ENCODE data around the gene DNAI2. TPM values are rescaled to one million over a fixed set of nuclear protein-coding genes. Genes with fewer than 3 reads are reported as not detected.

The DNAI2 gene
- polyA plus RNA-seq, 1 of the 3 experiments (the other 2 are of a cell fraction): not detected

DNA sequence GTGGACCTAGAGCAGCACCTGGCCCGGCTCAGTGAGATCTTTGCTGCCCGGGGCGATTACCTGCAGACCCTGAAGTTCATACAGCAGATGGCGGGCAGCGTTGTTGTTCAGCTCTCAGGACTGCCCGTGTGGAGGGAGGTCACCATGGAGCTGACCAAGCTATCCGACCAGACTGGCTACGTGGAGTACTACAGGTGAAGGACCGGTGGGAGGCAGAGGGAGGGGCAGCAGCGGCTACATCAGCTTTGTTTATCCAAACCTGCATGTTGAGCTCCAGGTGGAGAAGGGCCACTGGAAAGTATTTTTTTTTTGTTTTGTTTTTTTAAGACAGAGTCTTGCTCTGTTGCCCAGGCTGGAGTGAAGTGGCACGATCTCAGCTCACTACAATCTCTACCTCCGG, 36.7 kb upstream of the DNAI2 start:
- H3K4me2 ChIP-seq: no peak overlapping the region
- no peaks in the 10 kb centered on the region for H4K20me1 ChIP-seq (ENCODE audit: insufficient read depth)
- no peak overlapping the region for H3K9ac ChIP-seq
- TF ChIP-seq TCF12 (IDR thresholded peaks at IDR 0.05) (no peak), YY1 (IDR thresholded peaks at IDR 0.05; ENCODE audit: low read depth) (no peak), ELF1 (IDR thresholded peaks at IDR 0.05) (no peak), RXRA (IDR thresholded peaks at IDR 0.05; ENCODE audit: borderline replicate concordance, low read depth) (no peak), GATA2 (CRISPR knock-in tag; IDR thresholded peaks at IDR 0.05) (no peak), NRF1 (IDR thresholded peaks at IDR 0.05; ENCODE audit: low read depth, low read length) (no peak), TAF1 (IDR thresholded peaks at IDR 0.05; ENCODE audit: borderline replicate concordance, low read depth, low read length) (no peak), MEF2A (IDR thresholded peaks at IDR 0.05; ENCODE audit: borderline replicate concordance, low read depth) (no peak), JUND (IDR thresholded peaks at IDR 0.05) (no peak), FOSL2 (IDR thresholded peaks at IDR 0.05; ENCODE audit: borderline replicate concordance, low read depth) (no peak), RAD21 (IDR thresholded peaks at IDR 0.05; ENCODE audit: low read length) (no peak), EP300 (IDR thresholded peaks at IDR 0.05; ENCODE audit: borderline replicate concordance in 1 of 2, low read depth in 1 of 2, low read length in 1 of 2) (no peak), TEAD4 (IDR thresholded peaks at IDR 0.05; ENCODE audit: borderline replicate concordance, insufficient read depth) (no peak), RFX5 (IDR thresholded peaks at IDR 0.05; ENCODE audit: low read length) (no peak), SIN3A (IDR thresholded peaks at IDR 0.05; ENCODE audit: borderline replicate concordance, low read depth, low read length) (no peak), SMC3 (IDR thresholded peaks at IDR 0.05; ENCODE audit: low read depth, low read length) (no peak), RCOR1 (IDR thresholded peaks at IDR 0.05; ENCODE audit: low read length) (no peak)
- TF ChIP-seq, protein P1, sequence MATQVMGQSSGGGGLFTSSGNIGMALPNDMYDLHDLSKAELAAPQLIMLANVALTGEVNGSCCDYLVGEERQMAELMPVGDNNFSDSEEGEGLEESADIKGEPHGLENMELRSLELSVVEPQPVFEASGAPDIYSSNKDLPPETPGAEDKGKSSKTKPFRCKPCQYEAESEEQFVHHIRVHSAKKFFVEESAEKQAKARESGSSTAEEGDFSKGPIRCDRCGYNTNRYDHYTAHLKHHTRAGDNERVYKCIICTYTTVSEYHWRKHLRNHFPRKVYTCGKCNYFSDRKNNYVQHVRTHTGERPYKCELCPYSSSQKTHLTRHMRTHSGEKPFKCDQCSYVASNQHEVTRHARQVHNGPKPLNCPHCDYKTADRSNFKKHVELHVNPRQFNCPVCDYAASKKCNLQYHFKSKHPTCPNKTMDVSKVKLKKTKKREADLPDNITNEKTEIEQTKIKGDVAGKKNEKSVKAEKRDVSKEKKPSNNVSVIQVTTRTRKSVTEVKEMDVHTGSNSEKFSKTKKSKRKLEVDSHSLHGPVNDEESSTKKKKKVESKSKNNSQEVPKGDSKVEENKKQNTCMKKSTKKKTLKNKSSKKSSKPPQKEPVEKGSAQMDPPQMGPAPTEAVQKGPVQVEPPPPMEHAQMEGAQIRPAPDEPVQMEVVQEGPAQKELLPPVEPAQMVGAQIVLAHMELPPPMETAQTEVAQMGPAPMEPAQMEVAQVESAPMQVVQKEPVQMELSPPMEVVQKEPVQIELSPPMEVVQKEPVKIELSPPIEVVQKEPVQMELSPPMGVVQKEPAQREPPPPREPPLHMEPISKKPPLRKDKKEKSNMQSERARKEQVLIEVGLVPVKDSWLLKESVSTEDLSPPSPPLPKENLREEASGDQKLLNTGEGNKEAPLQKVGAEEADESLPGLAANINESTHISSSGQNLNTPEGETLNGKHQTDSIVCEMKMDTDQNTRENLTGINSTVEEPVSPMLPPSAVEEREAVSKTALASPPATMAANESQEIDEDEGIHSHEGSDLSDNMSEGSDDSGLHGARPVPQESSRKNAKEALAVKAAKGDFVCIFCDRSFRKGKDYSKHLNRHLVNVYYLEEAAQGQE (IDR thresholded peaks at IDR 0.05; ENCODE audit: low read depth, low read length): no peak
- TF ChIP-seq, protein P2, sequence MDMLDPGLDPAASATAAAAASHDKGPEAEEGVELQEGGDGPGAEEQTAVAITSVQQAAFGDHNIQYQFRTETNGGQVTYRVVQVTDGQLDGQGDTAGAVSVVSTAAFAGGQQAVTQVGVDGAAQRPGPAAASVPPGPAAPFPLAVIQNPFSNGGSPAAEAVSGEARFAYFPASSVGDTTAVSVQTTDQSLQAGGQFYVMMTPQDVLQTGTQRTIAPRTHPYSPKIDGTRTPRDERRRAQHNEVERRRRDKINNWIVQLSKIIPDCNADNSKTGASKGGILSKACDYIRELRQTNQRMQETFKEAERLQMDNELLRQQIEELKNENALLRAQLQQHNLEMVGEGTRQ (IDR thresholded peaks at IDR 0.05; ENCODE audit: borderline replicate concordance, low read depth, low read length): no peak
- TF ChIP-seq, protein P3, sequence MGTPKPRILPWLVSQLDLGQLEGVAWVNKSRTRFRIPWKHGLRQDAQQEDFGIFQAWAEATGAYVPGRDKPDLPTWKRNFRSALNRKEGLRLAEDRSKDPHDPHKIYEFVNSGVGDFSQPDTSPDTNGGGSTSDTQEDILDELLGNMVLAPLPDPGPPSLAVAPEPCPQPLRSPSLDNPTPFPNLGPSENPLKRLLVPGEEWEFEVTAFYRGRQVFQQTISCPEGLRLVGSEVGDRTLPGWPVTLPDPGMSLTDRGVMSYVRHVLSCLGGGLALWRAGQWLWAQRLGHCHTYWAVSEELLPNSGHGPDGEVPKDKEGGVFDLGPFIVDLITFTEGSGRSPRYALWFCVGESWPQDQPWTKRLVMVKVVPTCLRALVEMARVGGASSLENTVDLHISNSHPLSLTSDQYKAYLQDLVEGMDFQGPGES (IDR thresholded peaks at IDR 0.05; ENCODE audit: low read depth, low read length): no peak
- ChIA-PET POLR2A (no interaction called here), CTCF (interaction anchor here (0.9 to 1.7 kb wide), 3 partner anchors 19 to 221 kb away, joined by 3 to 4 read pairs (median 3); no protein-coding TSS in a partner anchor)
- no peaks in the 10 kb centered on the region for H3K36me3 ChIP-seq (replicated peaks in 1 of 2; ENCODE audit: control insufficient read depth in 1 of 2, insufficient read depth in 2 of 2, low read length in 1 of 2)
- H3K9me2 ChIP-seq: no peaks in the 10 kb centered on the region
- 82% methylated on average over 12 of the region's 12 CpGs for WGBS (ENCODE audit: low lambda C conversion rate)
- no peaks in the 10 kb centered on the region for H3K79me2 ChIP-seq (ENCODE audit: insufficient read depth)
- no peaks in the 10 kb centered on the region for H3K27me3 ChIP-seq (ENCODE audit: insufficient read depth)
- H3K9me3 ChIP-seq: no peaks in the 10 kb centered on the region
- H2AFZ ChIP-seq (ENCODE audit: low read depth): no peak overlapping the region
- peaks cover 0 to 8% of the 10 kb centered on the region in 2 experiments; a peak in 1 of 4 replicates for H3K4me1 ChIP-seq (ENCODE audit: control insufficient read depth in 1 of 2, insufficient read depth in 2 of 2, low read depth in 1 of 2, low read length in 1 of 2)
- no peak for DNase-seq
- H3F3A ChIP-seq (replicated peaks; ENCODE audit: insufficient read depth): no peaks in the 10 kb centered on the region
- no peak overlapping the region for H3K27ac ChIP-seq (ENCODE audit: low read depth in 2 of 2, low read length in 1 of 2)
- H3K4me3 ChIP-seq (ENCODE audit: low read depth in 2 of 2, low read length in 1 of 2): no peak overlapping the region

Data from SK-N-SH (cell line).